GM23338 (cell line): ENCODE results near the gene ATF6. TPM values are rescaled to one million over a fixed set of nuclear protein-coding genes. Genes with fewer than 3 reads are reported as not detected.

Source experiments
- ATAC-seq: fragments of 200-7000 bp; cut with Tn5 transposase; 3 replicates; pipeline ENCODE4 v1.9.1; 2020
- DNase-seq: peaks from one replicate; pipeline ENCODE4 v3.0.0-alpha.2; 2015; ENCODE audit warnings: low spot score
- H2AFZ ChIP-seq: fragments of 200-600 bp; sonication (generic); 2 replicates; pipeline ENCODE4 v1.8.0; 2016; ENCODE audit warnings: antibody characterized with exemption, mild to moderate bottlenecking, moderate library complexity
- H3F3A ChIP-seq: fragments of 200-600 bp; sonication (generic); replicated peaks from 2 replicates; pipeline ENCODE4 v1.8.0; 2017; ENCODE audit warnings: antibody characterized with exemption, mixed run types, low read depth
- H3K27ac ChIP-seq: fragments of 200-600 bp; sonication (generic); 2 replicates; pipeline ENCODE4 v1.6.1; 2016; ENCODE audit warnings: low read depth
- H3K27me3 ChIP-seq: fragments of 200-600 bp; sonication (generic); 2 replicates; pipeline ENCODE4 v1.8.0; 2016; ENCODE audit warnings: mild to moderate bottlenecking, mixed run types, moderate library complexity; ENCODE audit not compliant: insufficient read depth
- H3K36me3 ChIP-seq: fragments of 200-600 bp; sonication (generic); 2 replicates; pipeline ENCODE4 v1.8.0; 2016; ENCODE audit warnings: mild to moderate bottlenecking; ENCODE audit not compliant: insufficient read depth
- H3K4me1 ChIP-seq: fragments of 200-600 bp; sonication (generic); 2 replicates; pipeline ENCODE4 v1.8.0; 2016; ENCODE audit warnings: mild to moderate bottlenecking, moderate library complexity; ENCODE audit not compliant: insufficient read depth
- H3K4me2 ChIP-seq: fragments of 200-600 bp; sonication (generic); 2 replicates; pipeline ENCODE4 v1.7.1; 2017; ENCODE audit warnings: mixed run types
- H3K4me3 ChIP-seq: fragments of 200-600 bp; sonication (generic); 2 replicates; pipeline ENCODE4 v1.6.1; 2016; ENCODE audit warnings: mixed run types
- H3K79me2 ChIP-seq: fragments of 200-600 bp; sonication (generic); replicated peaks from 2 replicates; pipeline ENCODE4 v1.8.0; 2017; ENCODE audit warnings: mild to moderate bottlenecking; ENCODE audit not compliant: insufficient read depth
- H3K9me2 ChIP-seq: fragments of 200-600 bp; sonication (generic); 2 replicates; pipeline ENCODE4 v1.8.0; 2017; ENCODE audit not compliant: insufficient read depth
- H4K20me1 ChIP-seq: fragments of 200-600 bp; sonication (generic); replicated peaks from 2 replicates; pipeline ENCODE4 v1.8.0; 2017; ENCODE audit warnings: mild to moderate bottlenecking; ENCODE audit not compliant: insufficient read depth
- H3K27ac Mint-ChIP-seq: 2 replicates; pipeline ENCODE4 v1.8.0; 2020; ENCODE audit warnings: inconsistent platforms, mild to moderate bottlenecking, moderate library complexity, mixed read lengths
- H3K27me3 Mint-ChIP-seq: 3 replicates; pipeline ENCODE4 v1.8.0; 2022; ENCODE audit warnings: low read depth, mild to moderate bottlenecking, moderate library complexity, mixed read lengths, inconsistent platforms; ENCODE audit not compliant: insufficient read depth, poor library complexity
- H3K36me3 Mint-ChIP-seq: 3 replicates; pipeline ENCODE4 v1.8.0; 2021; ENCODE audit warnings: low read depth, mild to moderate bottlenecking, inconsistent platforms, moderate library complexity, mixed read lengths
- H3K4me1 Mint-ChIP-seq: 3 replicates; pipeline ENCODE4 v1.8.0; 2020; ENCODE audit warnings: mild to moderate bottlenecking, inconsistent platforms, mixed read lengths
- H3K4me3 Mint-ChIP-seq: 3 replicates; pipeline ENCODE4 v1.8.0; 2021; ENCODE audit warnings: moderate library complexity, mild to moderate bottlenecking, inconsistent platforms, mixed read lengths
- H3K9me3 Mint-ChIP-seq: 3 replicates; pipeline ENCODE4 v1.8.0; 2020; ENCODE audit warnings: moderate library complexity, mild to moderate bottlenecking, inconsistent platforms, mixed read lengths
- CREB1 ChIP-seq: fragments of 250-450 bp; sonication (Bioruptor Pico); IDR thresholded peaks from 2 replicates; pipeline ENCODE4 v1.5.0; 2020; ENCODE audit warnings: low read depth, mild to moderate bottlenecking, moderate library complexity
- CTCF ChIP-seq, 2 experiments: fragments of 200-600 bp in 1 of 2; sonication (generic) in 1 of 2; conservative IDR thresholded peaks; 2 replicates each; pipeline versions ENCODE4 v1.5.1 to v1.6.1; 2016 to 2017; ENCODE audit warnings: antibody characterized with exemption in 2 of 2, low read depth in 2 of 2, mild to moderate bottlenecking in 2 of 2, moderate library complexity in 1 of 2
- EZH2 ChIP-seq: fragments of 200-600 bp; sonication (generic); IDR thresholded peaks from one replicate; pipeline ENCODE4 v1.8.0; 2017; ENCODE audit warnings: antibody characterized with exemption, mild to moderate bottlenecking, low read depth; ENCODE audit not compliant: unreplicated experiment
- EZH2phosphoT487 ChIP-seq: fragments of 200-600 bp; sonication (generic); IDR thresholded peaks from one replicate; pipeline ENCODE4 v1.8.1; 2018; ENCODE audit warnings: antibody characterized with exemption; ENCODE audit not compliant: unreplicated experiment
- JUNB ChIP-seq: IDR thresholded peaks from one replicate; pipeline ENCODE4 v1.6.1; 2016; ENCODE audit warnings: antibody characterized with exemption; ENCODE audit not compliant: unreplicated experiment
- NANOG ChIP-seq: IDR thresholded peaks from 2 replicates; pipeline ENCODE4 v1.6.1; 2016; ENCODE audit warnings: antibody characterized with exemption, borderline replicate concordance
- POLR2AphosphoS5 ChIP-seq: IDR thresholded peaks from 2 replicates; pipeline ENCODE4 v1.6.1; 2016; ENCODE audit warnings: antibody characterized with exemption, low read depth
- STAT1 ChIP-seq: IDR thresholded peaks from one replicate; pipeline ENCODE4 v1.6.1; 2016; ENCODE audit warnings: antibody characterized with exemption; ENCODE audit not compliant: unreplicated experiment
- ZNF114 ChIP-seq: fragments of 250-450 bp; sonication (Bioruptor Pico); IDR thresholded peaks from 2 replicates; pipeline ENCODE4 v1.5.0; 2020; ENCODE audit warnings: mild to moderate bottlenecking, moderate library complexity
- ZNF331 ChIP-seq: fragments of 250-450 bp; sonication (Bioruptor Pico); IDR thresholded peaks from 2 replicates; pipeline ENCODE4 v1.5.0; 2020; ENCODE audit warnings: low read depth, mild to moderate bottlenecking, moderate library complexity
- polyA plus RNA-seq: library from polyadenylated mRNA; unstranded; fragments of >200 nt; fragmentation: Nextera tagmentation; extraction: Ambion mirVana; gene quantifications from 2 replicates; pipeline ENCODE4 v1.2.1, GENCODE V29; 2016
- total RNA-seq: library from RNA; depleted of rRNA; stranded (reverse); fragments of >200 nt; shearing (Covaris generic); gene quantifications from 2 replicates; pipeline ENCODE4 v1.2.3, GENCODE V29; 2014
- TF ChIP-seq, protein P1 (sequence below): IDR thresholded peaks from 2 replicates; pipeline ENCODE4 v1.6.1; 2016; ENCODE audit warnings: antibody characterized with exemption
- TF ChIP-seq, protein P2 (sequence below): IDR thresholded peaks from one replicate; pipeline ENCODE4 v1.6.1; 2018; ENCODE audit warnings: antibody characterized with exemption; ENCODE audit not compliant: unreplicated experiment

The ATF6 gene
- total and polyA plus RNA-seq, 2 experiments from 2014 or later: 5.0 to 13.5 TPM

DNA sequence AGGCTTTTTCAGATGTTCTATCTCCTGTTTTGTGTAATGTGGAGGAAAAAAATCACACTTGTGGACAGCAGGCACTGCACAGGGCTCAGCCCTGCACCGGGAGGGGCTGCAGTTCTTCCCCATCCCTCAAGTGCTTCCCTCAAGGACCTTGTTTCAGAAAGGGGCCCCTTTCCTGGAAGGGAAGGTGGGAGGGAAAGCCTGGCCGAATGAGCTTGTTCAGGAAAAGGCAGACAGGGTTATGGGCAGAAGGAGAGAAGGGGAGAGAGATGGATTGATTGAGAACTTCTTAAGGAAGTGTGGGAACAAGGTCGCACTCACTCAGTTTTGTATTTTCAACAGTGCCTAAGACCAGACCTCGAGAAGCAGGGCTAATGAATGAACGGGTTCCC lies 216.4 kb downstream of the ATF6 start:
- H3K4me3 Mint-ChIP-seq: no peak overlapping the region
- H3K9me3 Mint-ChIP-seq: peaks cover 6% of the 10 kb centered on the region
- H3K4me1 Mint-ChIP-seq: no peaks in the 10 kb centered on the region; the same call in 2 of the 3 replicates
- TF ChIP-seq, protein P1, sequence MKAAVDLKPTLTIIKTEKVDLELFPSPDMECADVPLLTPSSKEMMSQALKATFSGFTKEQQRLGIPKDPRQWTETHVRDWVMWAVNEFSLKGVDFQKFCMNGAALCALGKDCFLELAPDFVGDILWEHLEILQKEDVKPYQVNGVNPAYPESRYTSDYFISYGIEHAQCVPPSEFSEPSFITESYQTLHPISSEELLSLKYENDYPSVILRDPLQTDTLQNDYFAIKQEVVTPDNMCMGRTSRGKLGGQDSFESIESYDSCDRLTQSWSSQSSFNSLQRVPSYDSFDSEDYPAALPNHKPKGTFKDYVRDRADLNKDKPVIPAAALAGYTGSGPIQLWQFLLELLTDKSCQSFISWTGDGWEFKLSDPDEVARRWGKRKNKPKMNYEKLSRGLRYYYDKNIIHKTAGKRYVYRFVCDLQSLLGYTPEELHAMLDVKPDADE: no peak
- TF ChIP-seq ZNF114 (CRISPR knock-in tag) (no peak), EZH2phosphoT487 (no peak)
- no peaks in the 10 kb centered on the region for H3K36me3 ChIP-seq
- H3K9me2 ChIP-seq: peaks cover 4% of the 10 kb centered on the region; the same call in 1 of the 2 replicates
- H3K4me3 ChIP-seq: no peak overlapping the region
- H3K27ac Mint-ChIP-seq: no peak overlapping the region
- no peak overlapping the region for H3K4me2 ChIP-seq
- no peaks in the 10 kb centered on the region for H4K20me1 ChIP-seq
- no peak overlapping the region for H3K27ac ChIP-seq
- peaks cover 8% of the 10 kb centered on the region; the same call in 2 of the 3 replicates for H3K36me3 Mint-ChIP-seq
- no peaks in the 10 kb centered on the region for H3F3A ChIP-seq
- no peaks in the 10 kb centered on the region for H3K79me2 ChIP-seq
- no peak overlapping the region for H2AFZ ChIP-seq
- H3K27me3 Mint-ChIP-seq: peaks cover 2% of the 10 kb centered on the region
- DNase-seq (no peak), ATAC-seq (no peak)
- H3K4me1 ChIP-seq: no peaks in the 10 kb centered on the region
- H3K27me3 ChIP-seq: no peaks in the 10 kb centered on the region

DNA sequence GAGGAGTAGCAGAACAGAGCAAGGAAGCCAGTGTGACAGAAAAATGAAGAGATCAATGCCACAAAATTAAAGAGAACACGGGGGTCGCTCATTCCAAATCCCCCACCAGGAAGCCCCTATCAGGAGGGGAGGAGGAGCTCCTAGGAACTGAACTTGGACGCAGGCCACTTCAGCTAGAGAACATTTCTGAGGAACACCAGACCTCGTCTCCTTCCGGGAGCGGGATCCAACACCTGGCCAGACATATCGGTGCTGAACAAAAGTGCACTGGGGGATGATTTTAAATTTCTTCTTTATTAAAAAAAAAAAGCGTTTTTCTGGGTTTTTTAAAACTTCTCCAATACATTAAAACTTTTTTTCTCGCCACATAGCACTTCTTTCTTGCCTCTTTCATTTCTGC lies 216.8 kb downstream of the ATF6 start:
- H4K20me1 ChIP-seq: no peaks in the 10 kb centered on the region
- H3K4me3 ChIP-seq: no peak overlapping the region
- peaks cover 4% of the 10 kb centered on the region for H3K27me3 Mint-ChIP-seq
- no peak overlapping the region for H3K27ac ChIP-seq
- TF ChIP-seq NANOG: no peak
- TF ChIP-seq CTCF (conservative IDR thresholded peaks at IDR 0.05; ENCODE audit: low read depth in 2 of 2): no peak
- TF ChIP-seq STAT1: no peak
- TF ChIP-seq JUNB: no peak
- TF ChIP-seq ZNF114 (CRISPR knock-in tag): no peak
- TF ChIP-seq ZNF331 (CRISPR knock-in tag): no peak
- TF ChIP-seq, protein P2, sequence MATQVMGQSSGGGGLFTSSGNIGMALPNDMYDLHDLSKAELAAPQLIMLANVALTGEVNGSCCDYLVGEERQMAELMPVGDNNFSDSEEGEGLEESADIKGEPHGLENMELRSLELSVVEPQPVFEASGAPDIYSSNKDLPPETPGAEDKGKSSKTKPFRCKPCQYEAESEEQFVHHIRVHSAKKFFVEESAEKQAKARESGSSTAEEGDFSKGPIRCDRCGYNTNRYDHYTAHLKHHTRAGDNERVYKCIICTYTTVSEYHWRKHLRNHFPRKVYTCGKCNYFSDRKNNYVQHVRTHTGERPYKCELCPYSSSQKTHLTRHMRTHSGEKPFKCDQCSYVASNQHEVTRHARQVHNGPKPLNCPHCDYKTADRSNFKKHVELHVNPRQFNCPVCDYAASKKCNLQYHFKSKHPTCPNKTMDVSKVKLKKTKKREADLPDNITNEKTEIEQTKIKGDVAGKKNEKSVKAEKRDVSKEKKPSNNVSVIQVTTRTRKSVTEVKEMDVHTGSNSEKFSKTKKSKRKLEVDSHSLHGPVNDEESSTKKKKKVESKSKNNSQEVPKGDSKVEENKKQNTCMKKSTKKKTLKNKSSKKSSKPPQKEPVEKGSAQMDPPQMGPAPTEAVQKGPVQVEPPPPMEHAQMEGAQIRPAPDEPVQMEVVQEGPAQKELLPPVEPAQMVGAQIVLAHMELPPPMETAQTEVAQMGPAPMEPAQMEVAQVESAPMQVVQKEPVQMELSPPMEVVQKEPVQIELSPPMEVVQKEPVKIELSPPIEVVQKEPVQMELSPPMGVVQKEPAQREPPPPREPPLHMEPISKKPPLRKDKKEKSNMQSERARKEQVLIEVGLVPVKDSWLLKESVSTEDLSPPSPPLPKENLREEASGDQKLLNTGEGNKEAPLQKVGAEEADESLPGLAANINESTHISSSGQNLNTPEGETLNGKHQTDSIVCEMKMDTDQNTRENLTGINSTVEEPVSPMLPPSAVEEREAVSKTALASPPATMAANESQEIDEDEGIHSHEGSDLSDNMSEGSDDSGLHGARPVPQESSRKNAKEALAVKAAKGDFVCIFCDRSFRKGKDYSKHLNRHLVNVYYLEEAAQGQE: no peak
- TF ChIP-seq POLR2AphosphoS5: no peak
- no peak for TF ChIP-seq CREB1 (CRISPR knock-in tag)
- TF ChIP-seq EZH2: no peak
- TF ChIP-seq, protein P1: no peak
- no peak overlapping the region for H3K27ac Mint-ChIP-seq
- no peak overlapping the region for H3K4me2 ChIP-seq
- H3K79me2 ChIP-seq: no peaks in the 10 kb centered on the region
- H3K36me3 Mint-ChIP-seq: peaks cover 8% of the 10 kb centered on the region; the same call in 2 of the 3 replicates
- H3K9me2 ChIP-seq: peaks cover 4% of the 10 kb centered on the region; the same call in 1 of the 2 replicates
- no peaks in the 10 kb centered on the region for H3K4me1 ChIP-seq
- no peaks in the 10 kb centered on the region for H3K36me3 ChIP-seq
- DNase-seq (no peak), ATAC-seq (no peak)
- H3F3A ChIP-seq: no peaks in the 10 kb centered on the region
- H3K27me3 ChIP-seq: no peaks in the 10 kb centered on the region
- no peaks in the 10 kb centered on the region; the same call in 2 of the 3 replicates for H3K4me1 Mint-ChIP-seq
- H3K4me3 Mint-ChIP-seq: no peak overlapping the region
- H3K9me3 Mint-ChIP-seq: peaks cover 9% of the 10 kb centered on the region
- H2AFZ ChIP-seq: no peak overlapping the region
